ENCODE results near the gene TMEM272. TPM values are rescaled to one million over a fixed set of nuclear protein-coding genes. Genes with fewer than 3 reads are reported as not detected.

TMEM272 gene
- total RNA-seq, 1 donor from 2014 or later, result not detected

DNA sequence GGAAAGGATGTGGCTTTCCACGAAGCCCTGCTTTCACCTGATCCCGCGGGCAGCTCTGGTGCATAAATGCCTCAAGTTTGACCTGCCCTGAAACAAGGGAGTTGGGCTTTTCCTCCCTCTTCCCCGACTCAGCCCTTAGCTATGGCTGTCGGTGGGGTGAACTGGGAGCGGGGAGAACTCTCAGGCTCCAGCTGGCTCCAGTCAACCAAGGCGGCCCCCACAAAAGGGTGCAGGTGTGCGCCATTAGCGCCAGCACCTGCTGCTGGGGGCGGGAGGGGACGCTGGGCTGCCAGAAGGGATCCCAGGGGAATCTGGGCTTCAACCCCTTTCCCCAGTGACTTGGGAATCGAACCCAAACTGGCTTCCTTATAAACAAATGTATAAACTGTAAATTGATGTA lies 33.9 kb downstream of the TMEM272 start:
- H3K4me3 ChIP-seq (ENCODE audit: low read depth, low read length), result no peak overlapping the region
- DNase-seq (ENCODE audit: low read depth), result no peak
- TF ChIP-seq, protein P1, sequence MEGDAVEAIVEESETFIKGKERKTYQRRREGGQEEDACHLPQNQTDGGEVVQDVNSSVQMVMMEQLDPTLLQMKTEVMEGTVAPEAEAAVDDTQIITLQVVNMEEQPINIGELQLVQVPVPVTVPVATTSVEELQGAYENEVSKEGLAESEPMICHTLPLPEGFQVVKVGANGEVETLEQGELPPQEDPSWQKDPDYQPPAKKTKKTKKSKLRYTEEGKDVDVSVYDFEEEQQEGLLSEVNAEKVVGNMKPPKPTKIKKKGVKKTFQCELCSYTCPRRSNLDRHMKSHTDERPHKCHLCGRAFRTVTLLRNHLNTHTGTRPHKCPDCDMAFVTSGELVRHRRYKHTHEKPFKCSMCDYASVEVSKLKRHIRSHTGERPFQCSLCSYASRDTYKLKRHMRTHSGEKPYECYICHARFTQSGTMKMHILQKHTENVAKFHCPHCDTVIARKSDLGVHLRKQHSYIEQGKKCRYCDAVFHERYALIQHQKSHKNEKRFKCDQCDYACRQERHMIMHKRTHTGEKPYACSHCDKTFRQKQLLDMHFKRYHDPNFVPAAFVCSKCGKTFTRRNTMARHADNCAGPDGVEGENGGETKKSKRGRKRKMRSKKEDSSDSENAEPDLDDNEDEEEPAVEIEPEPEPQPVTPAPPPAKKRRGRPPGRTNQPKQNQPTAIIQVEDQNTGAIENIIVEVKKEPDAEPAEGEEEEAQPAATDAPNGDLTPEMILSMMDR (conservative IDR thresholded peaks at IDR 0.05; ENCODE audit: low read depth, low read length), result no peak

DNA sequence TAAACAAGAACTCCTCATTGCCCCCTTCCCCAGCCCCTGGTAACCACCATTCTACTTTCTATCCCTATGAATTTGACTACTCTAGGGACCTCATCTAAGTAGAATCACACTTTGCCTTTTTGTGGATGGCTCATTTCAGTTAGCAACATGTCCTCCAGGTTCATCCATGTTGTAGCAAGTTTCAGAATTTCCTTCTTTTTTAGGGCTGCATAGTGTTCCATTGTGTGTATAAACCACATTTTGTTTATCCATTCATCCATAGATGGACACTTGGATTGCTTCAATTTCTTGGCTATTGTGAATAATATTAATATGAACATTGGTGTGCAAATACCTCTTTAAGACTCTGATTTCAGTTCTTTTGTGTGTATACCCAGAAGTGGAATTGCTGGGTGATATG lies 36.2 kb downstream of the TMEM272 start:
- DNase-seq (ENCODE audit: low read depth), result no peak
- TF ChIP-seq, protein P1 (conservative IDR thresholded peaks at IDR 0.05; ENCODE audit: low read depth, low read length), result no peak
- no peak overlapping the region for H3K4me3 ChIP-seq (ENCODE audit: low read depth, low read length)

DNA sequence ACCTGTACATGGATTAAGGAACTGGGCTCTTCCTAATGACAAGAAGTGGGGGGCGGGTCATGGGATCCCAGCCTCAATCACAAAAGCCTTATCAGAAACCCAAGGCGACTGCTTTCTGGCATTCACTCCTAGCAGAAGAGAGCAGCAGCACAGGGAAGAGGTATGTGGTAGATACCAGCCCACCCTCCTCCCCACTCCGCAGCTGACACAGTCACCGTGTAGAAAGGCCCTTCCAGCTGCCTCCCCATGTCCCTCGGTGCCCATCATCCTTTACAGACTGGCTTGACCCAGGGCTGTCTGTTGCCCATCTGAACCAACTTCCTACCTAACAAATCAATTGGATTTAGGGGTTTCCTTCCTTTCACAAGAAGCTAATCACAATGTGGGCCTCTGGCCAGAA lies 37.9 kb downstream of the TMEM272 start:
- H3K4me3 ChIP-seq (ENCODE audit: low read depth, low read length), result no peak overlapping the region
- TF ChIP-seq, protein P1 (conservative IDR thresholded peaks at IDR 0.05; ENCODE audit: low read depth, low read length), result no peak
- DNase-seq (ENCODE audit: low read depth), result no peak

DNA sequence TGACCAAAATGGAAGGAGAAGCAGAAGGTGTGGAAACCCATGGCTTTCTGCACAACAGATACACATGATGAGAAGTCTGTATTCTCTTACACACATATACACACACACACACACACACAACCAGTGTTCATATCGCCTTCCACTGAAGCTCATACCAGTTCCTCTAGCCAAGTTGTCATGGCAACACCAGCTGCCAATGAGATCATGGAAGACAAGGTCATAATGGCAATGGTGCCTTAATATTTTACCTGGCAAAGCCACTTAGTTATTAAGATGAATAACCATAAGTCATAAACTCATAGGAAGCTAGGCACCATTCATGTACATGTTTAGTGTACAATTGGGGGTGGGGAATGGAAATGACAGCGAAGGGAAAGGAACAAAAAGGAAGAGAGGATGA lies 38.4 kb downstream of the TMEM272 start:
- no peak overlapping the region for H3K4me3 ChIP-seq (ENCODE audit: low read depth, low read length)
- TF ChIP-seq, protein P1 (conservative IDR thresholded peaks at IDR 0.05; ENCODE audit: low read depth, low read length), result no peak
- DNase-seq (ENCODE audit: low read depth), result no peak

DNA sequence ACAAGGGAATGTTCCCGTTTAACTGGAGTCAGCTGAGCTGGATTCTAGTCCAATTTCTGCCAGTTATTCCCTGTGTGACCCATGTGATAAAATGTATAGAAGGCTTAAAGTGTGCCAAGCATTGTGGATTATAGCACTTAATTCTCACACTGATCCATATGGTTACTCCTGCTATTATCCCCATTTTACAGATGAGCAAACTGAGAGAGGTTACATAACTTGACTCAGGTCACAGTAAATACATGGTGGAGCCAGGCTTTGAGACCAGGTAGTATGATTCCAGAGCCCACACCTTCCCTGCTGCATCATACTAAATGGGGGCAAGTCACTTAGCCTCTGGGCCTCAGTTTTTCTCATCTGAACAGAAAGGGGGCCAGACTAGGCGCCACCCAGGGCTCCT lies 39.1 kb downstream of the TMEM272 start:
- TF ChIP-seq, protein P1 (conservative IDR thresholded peaks at IDR 0.05; ENCODE audit: low read depth, low read length), result no peak
- no peak for DNase-seq (ENCODE audit: low read depth)
- no peak overlapping the region for H3K4me3 ChIP-seq (ENCODE audit: low read depth, low read length)

DNA sequence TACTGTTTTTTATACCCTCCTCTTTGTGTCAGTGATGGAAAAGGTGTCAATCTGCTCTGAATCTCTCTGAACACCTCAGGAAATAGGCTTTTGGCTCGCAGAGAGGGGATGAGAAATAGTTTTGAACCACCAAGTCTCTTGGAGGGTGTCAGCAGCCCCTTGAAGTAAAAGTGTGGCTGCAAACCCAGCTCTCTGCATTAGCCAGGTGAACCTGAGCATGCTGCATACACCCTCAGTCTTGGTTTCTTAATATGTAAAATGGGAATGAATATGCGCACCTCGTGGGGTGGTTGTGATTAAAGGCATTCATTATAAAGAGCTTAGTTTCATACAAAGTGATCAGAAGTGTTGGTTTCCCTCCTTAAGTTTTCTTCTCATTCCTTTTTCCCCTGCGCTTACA lies 39.7 kb downstream of the TMEM272 start:
- TF ChIP-seq, protein P1 (conservative IDR thresholded peaks at IDR 0.05; ENCODE audit: low read depth, low read length), result no peak
- DNase-seq (ENCODE audit: low read depth), result no peak
- peak overlapping the region; percentile 82 for H3K4me3 ChIP-seq (ENCODE audit: low read depth, low read length)

DNA sequence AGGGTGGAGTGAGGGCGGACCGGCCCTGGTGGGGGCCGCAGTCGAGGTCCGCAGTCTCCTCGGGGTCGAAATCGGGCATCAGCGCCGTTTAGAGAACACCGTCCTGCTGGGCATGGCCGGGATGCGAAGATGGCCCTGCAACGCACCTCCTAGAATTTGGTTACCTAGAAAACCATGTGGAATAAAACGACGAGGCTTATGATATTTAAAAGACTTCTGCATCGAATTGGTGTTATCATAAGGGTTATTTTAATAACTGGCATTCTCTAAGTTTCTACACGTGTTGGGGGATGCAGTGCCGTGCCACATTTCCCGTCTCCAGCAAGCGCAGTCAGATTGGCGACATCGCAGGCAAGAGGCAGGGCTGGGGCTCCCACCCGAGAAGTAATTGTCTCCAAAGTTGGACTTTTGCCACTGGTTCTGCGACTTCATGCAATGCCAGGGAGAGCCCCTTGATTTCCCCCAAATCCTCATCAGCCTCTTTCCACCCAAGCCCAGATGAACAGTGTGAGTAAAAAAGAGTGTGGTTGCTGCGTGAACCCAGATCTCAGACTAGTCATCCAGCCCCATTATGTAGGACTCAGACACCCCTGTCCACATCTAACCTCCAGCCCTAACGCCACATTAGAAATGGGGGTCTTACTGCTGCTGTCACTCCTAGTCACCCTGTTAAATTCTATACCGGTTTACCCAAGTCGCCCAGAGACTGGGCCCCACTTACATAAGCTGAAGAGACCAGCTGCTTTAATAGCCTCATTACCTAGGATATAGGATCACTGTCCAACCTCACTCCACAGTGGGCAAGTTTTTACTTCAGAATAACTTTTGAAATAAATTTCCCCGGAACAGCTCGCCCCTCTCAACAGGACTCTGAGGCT lies 40.4 kb downstream of the TMEM272 start:
- H3K4me3 ChIP-seq (ENCODE audit: low read depth, low read length), result peak overlapping the region; percentile 82
- DNase-seq (ENCODE audit: low read depth), result no peak
- TF ChIP-seq, protein P1 (conservative IDR thresholded peaks at IDR 0.05; ENCODE audit: low read depth, low read length), result no peak
